ENCODE results near the gene KLKB1.

DNA sequence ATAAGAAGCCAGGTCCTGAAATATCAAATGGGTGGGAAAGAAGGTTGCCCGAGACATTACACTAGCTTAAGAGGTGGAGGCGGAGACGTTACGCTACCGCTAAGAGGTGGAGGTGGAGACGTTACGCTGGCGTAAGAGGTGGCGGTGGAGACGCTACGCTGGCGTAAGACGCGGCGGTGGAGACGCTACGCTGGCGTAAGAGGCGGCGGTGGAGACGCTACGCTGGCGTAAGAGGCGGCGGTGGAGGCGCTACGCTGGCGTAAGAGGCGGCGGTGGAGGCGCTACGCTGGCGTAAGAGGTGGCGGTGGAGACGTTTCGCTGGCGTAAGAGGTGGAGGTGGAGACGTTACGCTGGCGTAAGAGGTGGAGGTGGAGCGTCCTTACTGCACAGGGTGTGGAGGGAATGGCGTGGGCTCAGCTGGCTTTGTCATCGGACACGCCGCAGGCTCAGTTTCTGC, 23.2 kb upstream of the KLKB1 start:
- no peak for TF ChIP-seq YY2 (tag by site-specific recombination; IDR thresholded peaks at IDR 0.05)
- TF ChIP-seq ZNF24 (tag by site-specific recombination; IDR thresholded peaks at IDR 0.05), result no peak

Measured in HEK293 (cell line).